Smooth muscle cell (in vitro differentiated cells): ENCODE results near the gene UBASH3B. TPM values are rescaled to one million over a fixed set of nuclear protein-coding genes. Genes with fewer than 3 reads are reported as not detected.

Experiments used
- DNase-seq: peaks from one replicate; lab custom pipeline; 2025; ENCODE audit not compliant: unreplicated experiment; lab: John Stamatoyannopoulos, UW
- H2AFZ ChIP-seq: fragments of 200-600 bp; sonication (generic); 2 replicates; pipeline ENCODE4 v1.6.0; 2016; ENCODE audit warnings: antibody characterized with exemption, low read depth, mild to moderate bottlenecking
- H3F3A ChIP-seq: fragments of 200-600 bp; sonication (generic); 2 replicates; pipeline ENCODE4 v1.6.0; 2017; ENCODE audit warnings: antibody characterized with exemption, low read depth
- H3K27ac ChIP-seq: fragments of 200-600 bp; sonication (generic); 2 replicates; pipeline ENCODE4 v1.5.1; 2016; ENCODE audit warnings: low read depth, mild to moderate bottlenecking
- H3K27me3 ChIP-seq: fragments of 200-600 bp; sonication (generic); 2 replicates; pipeline ENCODE4 v1.6.1; 2016; ENCODE audit warnings: low read depth, mild to moderate bottlenecking
- H3K36me3 ChIP-seq: fragments of 200-600 bp; sonication (generic); 2 replicates; pipeline ENCODE4 v1.5.1; 2016; ENCODE audit warnings: low read depth
- H3K4me1 ChIP-seq: fragments of 200-600 bp; sonication (generic); 2 replicates; pipeline ENCODE4 v1.5.1; 2016; ENCODE audit warnings: low read depth
- H3K4me2 ChIP-seq: fragments of 200-600 bp; sonication (generic); 2 replicates; pipeline ENCODE4 v1.6.0; 2016; ENCODE audit warnings: mild to moderate bottlenecking
- H3K4me3 ChIP-seq: fragments of 200-600 bp; sonication (generic); 2 replicates; pipeline ENCODE4 v1.5.1; 2016; ENCODE audit warnings: mild to moderate bottlenecking
- H3K79me2 ChIP-seq: fragments of 200-600 bp; sonication (generic); 2 replicates; pipeline ENCODE4 v1.6.0; 2016; ENCODE audit warnings: low read depth, mild to moderate bottlenecking
- H3K9ac ChIP-seq: fragments of 200-600 bp; sonication (generic); 2 replicates; pipeline ENCODE4 v1.6.0; 2016; ENCODE audit warnings: low read depth
- H3K9me3 ChIP-seq: fragments of 200-600 bp; sonication (generic); replicated peaks from 2 replicates; pipeline ENCODE4 v1.5.1; 2016; ENCODE audit warnings: low read depth
- H4K20me1 ChIP-seq: fragments of 200-600 bp; sonication (generic); 2 replicates; pipeline ENCODE4 v1.6.0; 2016; ENCODE audit warnings: low read depth
- WGBS: methylation state at CpG from one replicate; pipeline ENCODE4 v1.1.7; 2016; ENCODE audit warnings: low lambda C conversion rate; 5-methylcytosine and 5-hydroxymethylcytosine counted together
- polyA plus RNA-seq: library from polyadenylated mRNA; unstranded; fragments of >200 nt; fragmentation: Nextera tagmentation; extraction: Ambion mirVana; gene quantifications from 2 replicates; pipeline ENCODE4 v1.2.1, GENCODE V29; 2016
- total RNA-seq: library from RNA; depleted of rRNA; stranded (reverse); fragments of >200 nt; gene quantifications from 2 replicates; pipeline ENCODE4 v1.2.3, GENCODE V29; 2014
- TF ChIP-seq, protein P1 (sequence below): fragments of 200-600 bp; sonication (generic); IDR thresholded peaks from 2 replicates; pipeline ENCODE4 v1.5.1; 2017; ENCODE audit warnings: borderline replicate concordance, mild to moderate bottlenecking, antibody characterized with exemption; ENCODE audit not compliant: insufficient read depth, poor library complexity, severe bottlenecking

The UBASH3B gene
- total and polyA plus RNA-seq, 2 experiments from 2014 or later = 15.8 to 30.5 TPM

DNA sequence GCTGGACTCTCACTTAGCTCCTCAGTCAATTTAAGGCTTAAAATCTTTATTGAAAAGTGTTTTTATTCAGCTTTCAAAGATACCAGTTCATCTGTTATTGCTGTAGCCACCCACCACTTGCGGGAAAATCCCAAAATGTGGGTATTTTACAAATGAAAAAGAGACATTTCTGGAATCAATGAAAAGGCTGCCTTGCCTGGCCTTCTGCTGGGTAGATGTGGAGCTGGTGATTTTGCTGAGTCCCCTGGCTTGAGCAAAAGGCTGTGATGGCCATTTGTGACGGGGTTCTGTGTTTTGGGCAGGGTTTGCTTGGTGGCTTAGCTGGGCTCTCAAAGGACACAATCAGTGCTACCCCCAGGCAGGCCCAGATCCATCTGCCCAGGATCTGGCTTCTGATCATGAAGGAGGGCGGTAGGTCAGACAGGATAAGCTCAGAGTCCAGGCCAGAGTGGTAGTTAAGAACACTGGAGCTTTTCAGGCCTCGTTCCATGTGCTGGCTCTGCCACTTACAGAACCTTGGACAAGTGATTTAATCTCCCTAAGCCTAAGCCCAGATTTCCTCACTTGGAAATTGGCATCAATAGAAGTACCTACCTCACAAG is 36.1 kb downstream of the UBASH3B start:
- H3K4me1 ChIP-seq = peaks cover 15% of the 10 kb centered on the region
- H3K4me3 ChIP-seq = no peak overlapping the region
- peak overlapping the region; percentile 72 for H2AFZ ChIP-seq
- no peaks in the 10 kb centered on the region for H3K36me3 ChIP-seq
- peak overlapping the region; percentile 20 for H3K9ac ChIP-seq
- H3K27me3 ChIP-seq = no peaks in the 10 kb centered on the region
- no peaks in the 10 kb centered on the region for H3K9me3 ChIP-seq
- peaks cover 42% of the 10 kb centered on the region for H3K79me2 ChIP-seq
- H4K20me1 ChIP-seq = peaks cover 12% of the 10 kb centered on the region
- 49% methylated on average over 4 of the region's 4 CpGs for WGBS
- TF ChIP-seq, protein P1, sequence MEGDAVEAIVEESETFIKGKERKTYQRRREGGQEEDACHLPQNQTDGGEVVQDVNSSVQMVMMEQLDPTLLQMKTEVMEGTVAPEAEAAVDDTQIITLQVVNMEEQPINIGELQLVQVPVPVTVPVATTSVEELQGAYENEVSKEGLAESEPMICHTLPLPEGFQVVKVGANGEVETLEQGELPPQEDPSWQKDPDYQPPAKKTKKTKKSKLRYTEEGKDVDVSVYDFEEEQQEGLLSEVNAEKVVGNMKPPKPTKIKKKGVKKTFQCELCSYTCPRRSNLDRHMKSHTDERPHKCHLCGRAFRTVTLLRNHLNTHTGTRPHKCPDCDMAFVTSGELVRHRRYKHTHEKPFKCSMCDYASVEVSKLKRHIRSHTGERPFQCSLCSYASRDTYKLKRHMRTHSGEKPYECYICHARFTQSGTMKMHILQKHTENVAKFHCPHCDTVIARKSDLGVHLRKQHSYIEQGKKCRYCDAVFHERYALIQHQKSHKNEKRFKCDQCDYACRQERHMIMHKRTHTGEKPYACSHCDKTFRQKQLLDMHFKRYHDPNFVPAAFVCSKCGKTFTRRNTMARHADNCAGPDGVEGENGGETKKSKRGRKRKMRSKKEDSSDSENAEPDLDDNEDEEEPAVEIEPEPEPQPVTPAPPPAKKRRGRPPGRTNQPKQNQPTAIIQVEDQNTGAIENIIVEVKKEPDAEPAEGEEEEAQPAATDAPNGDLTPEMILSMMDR = no peak
- peak overlapping the region; percentile 62 for H3K4me2 ChIP-seq
- peaks cover 10% of the 10 kb centered on the region for H3F3A ChIP-seq
- H3K27ac ChIP-seq = peak overlapping the region; percentile 67
- no peak for DNase-seq

DNA sequence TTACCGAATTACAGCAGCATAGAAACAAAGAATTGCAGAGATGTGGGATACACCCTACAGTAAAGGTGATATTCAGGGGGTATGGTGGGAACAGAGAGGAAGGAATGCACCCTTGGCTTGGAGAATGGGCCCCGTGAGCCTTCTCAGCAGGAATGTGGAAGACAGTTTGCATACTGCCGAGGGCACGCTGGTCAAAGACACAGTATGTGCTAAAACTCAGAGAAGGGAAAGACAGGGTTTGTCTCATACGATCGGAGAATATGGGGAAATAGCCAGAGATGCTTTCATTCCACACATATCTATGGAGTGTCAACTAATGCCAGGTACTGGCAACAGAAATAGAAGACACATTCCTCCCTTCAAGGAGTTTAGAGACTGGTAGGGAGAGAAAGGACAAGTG is 36.9 kb downstream of the UBASH3B start:
- peaks cover 15% of the 10 kb centered on the region for H3K4me1 ChIP-seq
- H3K9ac ChIP-seq = no peak overlapping the region
- no peak for DNase-seq
- H2AFZ ChIP-seq = no peak overlapping the region
- H3K79me2 ChIP-seq = peaks cover 46% of the 10 kb centered on the region
- no peaks in the 10 kb centered on the region for H3K36me3 ChIP-seq
- no peak overlapping the region for H3K4me2 ChIP-seq
- H3K27ac ChIP-seq = peak overlapping the region; percentile 67
- no peaks in the 10 kb centered on the region for H3K27me3 ChIP-seq
- 74% methylated on average over 6 of the region's 6 CpGs for WGBS
- H4K20me1 ChIP-seq = peaks cover 19% of the 10 kb centered on the region
- TF ChIP-seq, protein P1 = no peak
- H3F3A ChIP-seq = peaks cover 10% of the 10 kb centered on the region
- no peaks in the 10 kb centered on the region for H3K9me3 ChIP-seq
- H3K4me3 ChIP-seq = no peak overlapping the region

DNA sequence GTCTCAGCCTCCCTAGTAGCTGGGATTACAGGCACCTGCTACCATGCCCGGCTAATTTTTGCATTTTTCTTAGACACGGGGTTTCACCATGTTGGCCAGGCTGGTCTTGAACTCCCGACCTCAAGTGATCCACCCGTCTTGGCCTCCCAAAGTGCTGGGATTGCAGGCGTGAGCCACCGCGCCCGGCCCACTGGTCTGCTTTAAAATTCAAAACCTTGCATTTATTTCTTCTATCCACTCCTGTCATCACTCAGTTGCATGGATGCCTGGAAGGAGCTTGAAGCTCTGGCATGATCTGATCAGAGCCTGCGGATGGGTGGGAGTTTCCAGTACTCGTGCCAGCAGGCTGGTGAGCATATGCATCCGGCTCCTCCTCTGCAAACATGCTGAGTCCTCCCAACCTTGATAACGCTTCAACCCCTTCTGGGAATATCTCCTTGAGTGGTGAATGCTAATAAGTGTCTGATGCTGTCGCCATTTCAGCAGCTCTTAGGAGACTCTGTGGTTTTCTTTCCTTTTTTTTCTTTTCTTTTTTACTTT is 39.6 kb downstream of the UBASH3B start:
- Histone ChIP-seq H3K4me2 (no peak overlapping the region), H4K20me1 (peaks cover 32% of the 10 kb centered on the region), H3K36me3 (no peaks in the 10 kb centered on the region), H3K4me1 (peaks cover 15% of the 10 kb centered on the region), H2AFZ (no peak overlapping the region), H3K9me3 (no peaks in the 10 kb centered on the region), H3F3A (peaks cover 10% of the 10 kb centered on the region), H3K4me3 (no peak overlapping the region), H3K27me3 (no peaks in the 10 kb centered on the region), H3K79me2 (peaks cover 44% of the 10 kb centered on the region), H3K27ac (no peak overlapping the region), H3K9ac (no peak overlapping the region)
- WGBS = 97% methylated on average over 13 of the region's 13 CpGs
- DNase-seq = no peak
- TF ChIP-seq, protein P1 = no peak

DNA sequence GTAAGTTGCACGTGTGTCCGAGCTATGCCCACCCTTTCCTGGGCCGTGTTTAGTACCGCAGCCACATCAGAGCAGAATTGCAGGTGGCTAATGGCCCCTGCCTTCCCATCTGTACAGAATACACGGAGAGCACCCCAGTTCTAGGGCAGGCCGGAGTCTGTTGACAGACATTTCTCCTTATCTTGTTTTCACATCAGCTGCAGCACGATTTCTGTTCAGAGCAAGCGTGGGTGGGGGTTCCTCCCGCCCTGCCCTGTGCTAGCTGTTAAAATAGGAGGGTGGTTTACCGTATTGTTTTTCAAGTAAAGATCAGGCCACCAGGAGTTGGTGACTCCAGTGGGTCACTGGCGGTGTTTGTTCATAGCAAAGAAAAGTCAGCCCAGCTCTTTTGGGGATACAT is 41.1 kb downstream of the UBASH3B start:
- Histone ChIP-seq H2AFZ (no peak overlapping the region), H3K4me2 (no peak overlapping the region), H3K36me3 (no peaks in the 10 kb centered on the region), H3K27ac (no peak overlapping the region), H4K20me1 (peaks cover 35% of the 10 kb centered on the region), H3K9me3 (no peaks in the 10 kb centered on the region), H3K27me3 (no peaks in the 10 kb centered on the region), H3K4me3 (no peak overlapping the region), H3K4me1 (peaks cover 4% of the 10 kb centered on the region), H3F3A (no peaks in the 10 kb centered on the region), H3K79me2 (peaks cover 43% of the 10 kb centered on the region), H3K9ac (no peak overlapping the region)
- WGBS = 79% methylated on average over 11 of the region's 11 CpGs
- DNase-seq = no peak
- TF ChIP-seq, protein P1 = no peak
